ENCODE measurements around the gene XCL2.
"Not testable (repeated sequence)": the region's sequence is repeated elsewhere in the genome, so short reads cannot be mapped to it uniquely, and the experiment has no call there.

XCL2 gene

GRCh38 chr1:168578531-168579185 is 34.9 kb upstream of the XCL2 start:
- H3K27ac ChIP-seq (ENCODE audit: low read depth, low read length, poor library complexity, severe bottlenecking); H3K4me1 ChIP-seq (ENCODE audit: insufficient read depth, low read length, severe bottlenecking); H4K20me1 ChIP-seq (ENCODE audit: insufficient read depth, low read length); H3K4me2 ChIP-seq (ENCODE audit: low read length); H3K36me3 ChIP-seq (ENCODE audit: insufficient read depth, low read length); H3K4me3 ChIP-seq (ENCODE audit: low read depth, low read length, poor library complexity, severe bottlenecking); H3K9ac ChIP-seq (ENCODE audit: low read length); H2AFZ ChIP-seq (ENCODE audit: low read length); H3F3A ChIP-seq (ENCODE audit: insufficient read depth, low read length); H3K9me3 ChIP-seq (ENCODE audit: low read length); H3K9me2 ChIP-seq (ENCODE audit: low read depth, low read length); H3K27me3 ChIP-seq (ENCODE audit: insufficient read depth, low read length); H3K79me2 ChIP-seq (ENCODE audit: insufficient read depth, low read length): not testable (repeated sequence)

DNA sequence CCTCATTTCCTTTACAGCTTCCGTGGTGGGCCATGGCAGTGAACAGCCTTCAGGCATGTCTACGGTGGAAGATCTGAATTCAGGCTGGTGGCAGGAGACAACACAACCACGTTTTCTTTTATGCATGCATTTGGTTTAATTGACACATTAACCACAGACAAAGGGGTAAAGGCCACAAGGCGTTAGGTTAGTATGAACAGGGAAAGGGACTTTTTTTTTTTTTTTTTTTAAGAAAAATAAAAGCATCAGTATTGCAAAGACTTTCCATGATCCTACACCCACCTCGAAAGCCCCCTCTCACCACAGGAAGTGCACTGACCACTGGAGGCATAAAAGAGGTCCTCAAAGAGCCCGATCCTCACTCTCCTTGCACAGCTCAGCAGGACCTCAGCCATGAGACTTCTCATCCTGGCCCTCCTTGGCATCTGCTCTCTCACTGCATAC is 32.5 kb upstream of the XCL2 start, which contains the start of gene XCL1:
Gene XCL1 (plus strand): TSS at position 361 of the 444 bp plus-strand sequence. CDS start 33 bp downstream, at position 394.
- H3K4me1 ChIP-seq (ENCODE audit: insufficient read depth, low read length, severe bottlenecking); H3K36me3 ChIP-seq (ENCODE audit: insufficient read depth, low read length): not testable (repeated sequence)

GRCh38 chr1:168574234-168574633 is 30.4 kb upstream of the XCL2 start:
- not testable (repeated sequence) for H3K27me3 ChIP-seq (ENCODE audit: insufficient read depth, low read length); H3F3A ChIP-seq (ENCODE audit: insufficient read depth, low read length); H3K4me3 ChIP-seq (ENCODE audit: low read depth, low read length, poor library complexity, severe bottlenecking); H3K27ac ChIP-seq (ENCODE audit: low read depth, low read length, poor library complexity, severe bottlenecking); H2AFZ ChIP-seq (ENCODE audit: low read length); H3K36me3 ChIP-seq (ENCODE audit: insufficient read depth, low read length); H3K4me2 ChIP-seq (ENCODE audit: low read length); H4K20me1 ChIP-seq (ENCODE audit: insufficient read depth, low read length); H3K9me3 ChIP-seq (ENCODE audit: low read length); H3K9ac ChIP-seq (ENCODE audit: low read length); H3K79me2 ChIP-seq (ENCODE audit: insufficient read depth, low read length); H3K4me1 ChIP-seq (ENCODE audit: insufficient read depth, low read length, severe bottlenecking); H3K9me2 ChIP-seq (ENCODE audit: low read depth, low read length)
- TF ChIP-seq, protein P1, sequence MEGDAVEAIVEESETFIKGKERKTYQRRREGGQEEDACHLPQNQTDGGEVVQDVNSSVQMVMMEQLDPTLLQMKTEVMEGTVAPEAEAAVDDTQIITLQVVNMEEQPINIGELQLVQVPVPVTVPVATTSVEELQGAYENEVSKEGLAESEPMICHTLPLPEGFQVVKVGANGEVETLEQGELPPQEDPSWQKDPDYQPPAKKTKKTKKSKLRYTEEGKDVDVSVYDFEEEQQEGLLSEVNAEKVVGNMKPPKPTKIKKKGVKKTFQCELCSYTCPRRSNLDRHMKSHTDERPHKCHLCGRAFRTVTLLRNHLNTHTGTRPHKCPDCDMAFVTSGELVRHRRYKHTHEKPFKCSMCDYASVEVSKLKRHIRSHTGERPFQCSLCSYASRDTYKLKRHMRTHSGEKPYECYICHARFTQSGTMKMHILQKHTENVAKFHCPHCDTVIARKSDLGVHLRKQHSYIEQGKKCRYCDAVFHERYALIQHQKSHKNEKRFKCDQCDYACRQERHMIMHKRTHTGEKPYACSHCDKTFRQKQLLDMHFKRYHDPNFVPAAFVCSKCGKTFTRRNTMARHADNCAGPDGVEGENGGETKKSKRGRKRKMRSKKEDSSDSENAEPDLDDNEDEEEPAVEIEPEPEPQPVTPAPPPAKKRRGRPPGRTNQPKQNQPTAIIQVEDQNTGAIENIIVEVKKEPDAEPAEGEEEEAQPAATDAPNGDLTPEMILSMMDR (IDR thresholded peaks at IDR 0.05; ENCODE audit: low read length) = peak; percentile 34; the same call in 1 of the 2 replicates

More for the DNA sequence above, 32.5 kb upstream of the XCL2 start, which contains the start of gene XCL1:
- H3K79me2 ChIP-seq (ENCODE audit: insufficient read depth, low read length); H3F3A ChIP-seq (ENCODE audit: insufficient read depth, low read length); H3K27ac ChIP-seq (ENCODE audit: low read depth, low read length, poor library complexity, severe bottlenecking); H3K9me3 ChIP-seq (ENCODE audit: low read length); H3K9ac ChIP-seq (ENCODE audit: low read length); H3K4me2 ChIP-seq (ENCODE audit: low read length); H3K27me3 ChIP-seq (ENCODE audit: insufficient read depth, low read length); H2AFZ ChIP-seq (ENCODE audit: low read length); H3K4me3 ChIP-seq (ENCODE audit: low read depth, low read length, poor library complexity, severe bottlenecking); H4K20me1 ChIP-seq (ENCODE audit: insufficient read depth, low read length); H3K9me2 ChIP-seq (ENCODE audit: low read depth, low read length): not testable (repeated sequence)

GRCh38 chr1:168572633-168573032 is 28.8 kb upstream of the XCL2 start:
- no peak overlapping the region for H3K4me2 ChIP-seq (ENCODE audit: low read length)
- H3K9me3 ChIP-seq (ENCODE audit: low read length) = no peaks in the 10 kb centered on the region
- no peak overlapping the region for H3K4me3 ChIP-seq (ENCODE audit: low read depth, low read length, poor library complexity, severe bottlenecking)
- H3F3A ChIP-seq (ENCODE audit: insufficient read depth, low read length) = no peaks in the 10 kb centered on the region
- no peaks in the 10 kb centered on the region for H3K4me1 ChIP-seq (ENCODE audit: insufficient read depth, low read length, severe bottlenecking)
- no peaks in the 10 kb centered on the region for H4K20me1 ChIP-seq (ENCODE audit: insufficient read depth, low read length)
- TF ChIP-seq EZH2 (IDR thresholded peaks at IDR 0.05; ENCODE audit: borderline replicate concordance, low read length) = no peak
- TF ChIP-seq, protein P1 (IDR thresholded peaks at IDR 0.05; ENCODE audit: low read length) = no peak
- no peak overlapping the region for H2AFZ ChIP-seq (ENCODE audit: low read length)
- no peaks in the 10 kb centered on the region for H3K27me3 ChIP-seq (ENCODE audit: insufficient read depth, low read length)
- no peak overlapping the region for H3K9ac ChIP-seq (ENCODE audit: low read length)
- H3K9me2 ChIP-seq (ENCODE audit: low read depth, low read length) = no peaks in the 10 kb centered on the region
- H3K36me3 ChIP-seq (ENCODE audit: insufficient read depth, low read length) = no peaks in the 10 kb centered on the region
- no peaks in the 10 kb centered on the region for H3K79me2 ChIP-seq (ENCODE audit: insufficient read depth, low read length)
- H3K27ac ChIP-seq (ENCODE audit: low read depth, low read length, poor library complexity, severe bottlenecking) = no peak overlapping the region

All from OCI-LY1 (cell line).